SH-SY5Y (cell line): Measurements from ENCODE around the gene PHLPP1.

Experiments
- GATA2 ChIP-seq: IDR thresholded peaks from 2 replicates; pipeline ENCODE4 v1.6.1; 2011; ENCODE audit warnings: mild to moderate bottlenecking, low read depth, low read length
- GATA3 ChIP-seq: IDR thresholded peaks from 2 replicates; pipeline ENCODE4 v1.6.1; 2011; ENCODE audit warnings: low read depth, mild to moderate bottlenecking, low read length, moderate library complexity

GRCh38 chr18:62730941-62731340 is 15.6 kb downstream of the PHLPP1 start:
- TF ChIP-seq GATA2 (no peak), GATA3 (no peak)
